ENCODE results near the gene EXO5. TPM values are rescaled to one million over a fixed set of nuclear protein-coding genes. Genes with fewer than 3 reads are reported as not detected.

Gene EXO5
- total and polyA plus RNA-seq, 2 of the 13 experiments (the other 11 are each of a cell fraction or from before 2014, with no cell fraction given) = 9.9 to 20.5 TPM

- TF ChIP-seq IKZF5 (CRISPR knock-in tag; IDR thresholded peaks at IDR 0.05) = no peak
- TF ChIP-seq CBFB (CRISPR knock-in tag; IDR thresholded peaks at IDR 0.05) = no peak
- no peak for TF ChIP-seq JARID2 (CRISPR knock-in tag; IDR thresholded peaks at IDR 0.05; ENCODE audit: insufficient replicate concordance)
- TF ChIP-seq CHD4 (IDR thresholded peaks at IDR 0.05; ENCODE audit: borderline replicate concordance, low read length) = 0 out of 2 replicates have a peak, but pooled peaks have one; percentile 36
- TF ChIP-seq ZXDC (CRISPR knock-in tag; IDR thresholded peaks at IDR 0.05) = peak; percentile 41; the same call in 1 of the 2 replicates
- no peak for TF ChIP-seq ZNF230 (CRISPR knock-in tag; IDR thresholded peaks at IDR 0.05)
- TF ChIP-seq NCOA5 (CRISPR knock-in tag; IDR thresholded peaks at IDR 0.05) = no peak
- no peak for TF ChIP-seq ARID2 (CRISPR knock-in tag; IDR thresholded peaks at IDR 0.05; ENCODE audit: borderline replicate concordance)
- TF ChIP-seq FOSL2 (CRISPR knock-in tag; IDR thresholded peaks at IDR 0.05) = 0 out of 2 replicates have a peak, but pooled peaks have one; percentile 5
- peak; percentile 81 for TF ChIP-seq SP5 (CRISPR knock-in tag; IDR thresholded peaks at IDR 0.05; ENCODE audit: borderline replicate concordance, low read depth)
- no peak for TF ChIP-seq ZNF17 (CRISPR knock-in tag; IDR thresholded peaks at IDR 0.05)
- TF ChIP-seq HOXA5 (CRISPR knock-in tag; IDR thresholded peaks at IDR 0.05) = no peak
- TF ChIP-seq ATF6 (CRISPR knock-in tag; conservative IDR thresholded peaks at IDR 0.05) = no peak
- no peak for TF ChIP-seq GATA4 (IDR thresholded peaks at IDR 0.05; ENCODE audit: borderline replicate concordance, low read depth)
- no peak for TF ChIP-seq CEBPZ (IDR thresholded peaks at IDR 0.05; ENCODE audit: low read length)
- no peak for TF ChIP-seq JUN (CRISPR knock-in tag; IDR thresholded peaks at IDR 0.05)
- TF ChIP-seq GTF3A (CRISPR knock-in tag; conservative IDR thresholded peaks at IDR 0.05) = no peak
- no peak for TF ChIP-seq TRIM24 (CRISPR knock-in tag; IDR thresholded peaks at IDR 0.05)
- TF ChIP-seq ZNF615 (CRISPR knock-in tag; IDR thresholded peaks at IDR 0.05; ENCODE audit: borderline replicate concordance) = 0 out of 2 replicates have a peak, but pooled peaks have one; percentile 25
- TF ChIP-seq ZNF775 (CRISPR knock-in tag; IDR thresholded peaks at IDR 0.05; ENCODE audit: borderline replicate concordance) = no peak
- TF ChIP-seq ZBTB8A (CRISPR knock-in tag; IDR thresholded peaks at IDR 0.05; ENCODE audit: borderline replicate concordance, low read depth) = no peak
These were observed 31.5 kb upstream of the EXO5 start, which contains the start of gene ZFP69 (continued) for GRCh38 chr1:40476924-40477677.
